Mucosa of descending colon (tissue), 3 donors: ENCODE results near the gene TSKS. TPM values are rescaled to one million over a fixed set of nuclear protein-coding genes. Genes with fewer than 3 reads are reported as not detected.

Source experiments
- ATAC-seq: fragments of 200-7000 bp; cut with Tn5 transposase; one replicate; pipeline ENCODE4 v1.9.1; 2020; ENCODE audit warnings: mild to moderate bottlenecking, moderate library complexity
- DNase-seq, 3 donors: peaks; one replicate each; pipeline ENCODE4 v3.0.0-alpha.2; 2020
- H3K36me3 ChIP-seq: fragments of 200-600 bp; one replicate; pipeline ENCODE4 v1.8.0; 2021; ENCODE audit warnings: low read depth, mild to moderate bottlenecking
- H3K4me1 ChIP-seq: fragments of 200-600 bp; one replicate; pipeline ENCODE4 v1.8.0; 2021; ENCODE audit warnings: low read depth, mild to moderate bottlenecking
- H3K4me3 ChIP-seq: fragments of 200-600 bp; one replicate; pipeline ENCODE4 v1.8.0; 2021; ENCODE audit warnings: mild to moderate bottlenecking
- H3K9me3 ChIP-seq: fragments of 200-600 bp; one replicate; pipeline ENCODE4 v1.8.0; 2021; ENCODE audit warnings: mild to moderate bottlenecking
- CTCF ChIP-seq: fragments of 200-600 bp; IDR thresholded peaks from one replicate; pipeline ENCODE4 v1.8.0; 2022; ENCODE audit warnings: antibody characterized with exemption, mild to moderate bottlenecking
- intact Hi-C, 2 donors: fragments of 100-400 bp; cut with DNase I in 1 of 2; cut with micrococcal nuclease in 1 of 2; formaldehyde crosslinking; loops; one replicate each; pipeline versions ENCODE4 v1.11.0 to v1.11.1; 2022; cut with DNase I, micrococcal nuclease
- total RNA-seq, 3 donors: library from RNA; stranded (reverse); fragmentation: NEBNext Ultra II Directional in 2 of 3; extraction: Animal tissue kit (Norgen Biotek cat#: 25700) in 2 of 3; gene quantifications; one replicate each; pipeline versions ENCODE4 v1.2.1 to v1.2.4, GENCODE V29; 2021 to 2023
- donor health status: DM: no; HTN: no; CAD: no; lungs with moderate emphysema.
- donor health status: DM: no; HTN: no; CAD: no.
- donor health status: DM: no; HTN: yes; CAD: no.

The TSKS gene
- total RNA-seq, 3 donors from 2014 or later, result 0.35 TPM; not detected in 2

- Histone ChIP-seq H3K4me3 (no peak overlapping the region), H3K36me3 (peaks cover 6% of the 10 kb centered on the region), H3K9me3 (no peaks in the 10 kb centered on the region), H3K4me1 (no peaks in the 10 kb centered on the region)
- ATAC-seq (no peak), DNase-seq (no peak)
- TF ChIP-seq CTCF, result no peak
- intact Hi-C loops, result no loop called here
These were observed 36.8 kb upstream of the TSKS start for GRCh38 chr19:49799798-49800376.

DNA sequence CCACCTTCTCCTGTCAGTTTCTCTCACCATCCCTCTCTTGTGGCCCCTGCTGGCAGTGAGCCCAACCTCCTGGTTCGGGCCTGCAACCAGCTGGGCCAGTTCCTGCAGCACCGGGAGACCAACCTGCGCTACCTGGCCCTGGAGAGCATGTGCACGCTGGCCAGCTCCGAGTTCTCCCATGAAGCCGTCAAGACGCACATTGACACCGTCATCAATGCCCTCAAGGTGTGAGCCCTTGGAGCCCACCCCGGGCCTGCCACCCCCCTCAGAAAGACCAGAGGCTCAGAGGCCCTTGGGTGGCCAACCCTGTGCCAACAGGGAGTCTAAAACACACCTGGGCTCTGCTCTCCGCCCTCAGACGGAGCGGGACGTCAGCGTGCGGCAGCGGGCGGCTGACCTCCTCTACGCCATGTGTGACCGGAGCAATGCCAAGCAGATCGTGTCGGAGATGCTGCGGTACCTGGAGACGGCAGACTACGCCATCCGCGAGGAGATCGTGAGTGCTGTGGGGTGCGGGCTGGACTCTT lies 36.2 kb upstream of the TSKS start:
- no peak for DNase-seq
- ATAC-seq, result no peak
- no peaks in the 10 kb centered on the region for H3K4me1 ChIP-seq
- no peak for TF ChIP-seq CTCF
- H3K4me3 ChIP-seq, result no peak overlapping the region
- H3K9me3 ChIP-seq, result no peaks in the 10 kb centered on the region
- peaks cover 6% of the 10 kb centered on the region for H3K36me3 ChIP-seq
- intact Hi-C loops, result no loop called here

GRCh38 chr19:49798574-49798973 lies 35.5 kb upstream of the TSKS start:
- Histone ChIP-seq H3K36me3 (peaks cover 6% of the 10 kb centered on the region), H3K4me3 (no peak overlapping the region), H3K4me1 (no peaks in the 10 kb centered on the region), H3K9me3 (no peaks in the 10 kb centered on the region)
- TF ChIP-seq CTCF, result no peak
- ATAC-seq (no peak), DNase-seq (no peak)
- intact Hi-C loops, result no loop called here

DNA sequence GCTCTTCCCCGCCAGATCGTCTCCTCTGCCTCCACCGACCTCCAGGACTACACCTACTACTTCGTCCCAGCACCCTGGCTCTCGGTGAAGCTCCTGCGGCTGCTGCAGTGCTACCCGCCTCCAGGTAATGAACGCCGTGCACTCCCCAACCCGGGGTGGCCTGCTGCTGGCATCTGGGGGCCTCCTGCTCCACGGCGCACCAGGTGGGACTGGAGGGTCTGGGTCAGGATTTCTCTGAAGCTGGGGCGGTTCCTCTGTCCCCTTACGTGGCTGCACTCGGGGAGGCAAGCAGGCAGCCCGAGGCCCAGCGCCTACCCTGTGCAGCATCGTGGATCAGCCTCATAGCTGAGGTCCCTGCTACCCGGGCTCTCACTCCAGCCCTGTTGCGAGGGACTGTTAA lies 32.5 kb upstream of the TSKS start:
- TF ChIP-seq CTCF, result no peak
- intact Hi-C loops, result no loop called here
- no peak for DNase-seq
- Histone ChIP-seq H3K9me3 (no peaks in the 10 kb centered on the region), H3K4me1 (no peaks in the 10 kb centered on the region), H3K36me3 (peaks cover 11% of the 10 kb centered on the region), H3K4me3 (no peak overlapping the region)
- ATAC-seq, result no peak

- ATAC-seq (no peak), DNase-seq (no peak)
- Histone ChIP-seq H3K4me1 (no peaks in the 10 kb centered on the region), H3K9me3 (no peaks in the 10 kb centered on the region), H3K36me3 (peaks cover 11% of the 10 kb centered on the region), H3K4me3 (no peak overlapping the region)
- no peak for TF ChIP-seq CTCF
- intact Hi-C loops, result no loop called here
These were observed 30.4 kb upstream of the TSKS start for GRCh38 chr19:49793561-49793840.
